ENCODE measurements around the gene PSMA7. TPM values are rescaled to one million over a fixed set of nuclear protein-coding genes. Genes with fewer than 3 reads are reported as not detected.

The PSMA7 gene
- polyA plus RNA-seq, 1 of the 3 experiments (the other 2 are of a cell fraction) = 801 TPM

- Histone ChIP-seq H4K20me1 (ENCODE audit: insufficient read depth) (peaks cover 81% of the 10 kb centered on the region), H2AFZ (ENCODE audit: low read depth) (no peak overlapping the region), H3K9ac (0 out of 2 replicates have a peak overlapping the region, but pooled peaks have one; percentile 91), H3K9me2 (no peaks in the 10 kb centered on the region), H3K27ac (ENCODE audit: low read depth in 2 of 2, low read length in 1 of 2) (no peak overlapping the region), H3K4me1 (ENCODE audit: control insufficient read depth in 1 of 2, insufficient read depth in 2 of 2, low read depth in 1 of 2, low read length in 1 of 2) (peaks cover 5 to 27% of the 10 kb centered on the region in 2 experiments; a peak in 3 of 4 replicates), H3K27me3 (ENCODE audit: insufficient read depth) (no peaks in the 10 kb centered on the region), H3K79me2 (ENCODE audit: insufficient read depth) (peaks cover 70% of the 10 kb centered on the region), H3K4me2 (peak overlapping the region; percentile 99), H3K36me3 (replicated peaks in 1 of 2; ENCODE audit: control insufficient read depth in 1 of 2, insufficient read depth in 2 of 2, low read length in 1 of 2) (peaks cover 43 to 44% of the 10 kb centered on the region in 2 experiments), H3K4me3 (ENCODE audit: low read depth in 2 of 2, low read length in 1 of 2) (peak overlapping the region; percentile 88 to 92; a peak in 3 of 4 replicates), H3K9me3 (no peaks in the 10 kb centered on the region), H3F3A (replicated peaks; ENCODE audit: insufficient read depth) (peaks cover 20% of the 10 kb centered on the region)
- ChIA-PET CTCF (interaction anchor here (0.9 to 11.1 kb wide), 6 partner anchors 10 to 137 kb away, joined by 3 to 130 read pairs (median 6); no protein-coding TSS in a partner anchor), POLR2A (interaction anchor here (1.4 to 2.4 kb wide), 2 partner anchors 75 to 120 kb away, joined by 3 to 8 read pairs; partner anchors contain the start of gene TAF4)
- no peak for TF ChIP-seq RFX5 (IDR thresholded peaks at IDR 0.05; ENCODE audit: low read length)
- TF ChIP-seq IRF3 (IDR thresholded peaks at IDR 0.05; ENCODE audit: low read depth, low read length) = no peak
- TF ChIP-seq GATA2 (CRISPR knock-in tag; IDR thresholded peaks at IDR 0.05) = no peak
- no peak for TF ChIP-seq NFIC (IDR thresholded peaks at IDR 0.05; ENCODE audit: borderline replicate concordance)
- no peak for TF ChIP-seq EP300 (IDR thresholded peaks at IDR 0.05; ENCODE audit: borderline replicate concordance in 1 of 2, low read depth in 1 of 2, low read length in 1 of 2)
- no peak for TF ChIP-seq SIN3A (IDR thresholded peaks at IDR 0.05; ENCODE audit: borderline replicate concordance, low read depth, low read length)
- TF ChIP-seq TAF1 (IDR thresholded peaks at IDR 0.05; ENCODE audit: borderline replicate concordance, low read depth, low read length) = no peak
- TF ChIP-seq FOSL2 (IDR thresholded peaks at IDR 0.05; ENCODE audit: borderline replicate concordance, low read depth) = no peak
- TF ChIP-seq, protein P1, sequence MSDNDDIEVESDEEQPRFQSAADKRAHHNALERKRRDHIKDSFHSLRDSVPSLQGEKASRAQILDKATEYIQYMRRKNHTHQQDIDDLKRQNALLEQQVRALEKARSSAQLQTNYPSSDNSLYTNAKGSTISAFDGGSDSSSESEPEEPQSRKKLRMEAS (IDR thresholded peaks at IDR 0.05; ENCODE audit: low read depth) = no peak
- TF ChIP-seq, protein P2, sequence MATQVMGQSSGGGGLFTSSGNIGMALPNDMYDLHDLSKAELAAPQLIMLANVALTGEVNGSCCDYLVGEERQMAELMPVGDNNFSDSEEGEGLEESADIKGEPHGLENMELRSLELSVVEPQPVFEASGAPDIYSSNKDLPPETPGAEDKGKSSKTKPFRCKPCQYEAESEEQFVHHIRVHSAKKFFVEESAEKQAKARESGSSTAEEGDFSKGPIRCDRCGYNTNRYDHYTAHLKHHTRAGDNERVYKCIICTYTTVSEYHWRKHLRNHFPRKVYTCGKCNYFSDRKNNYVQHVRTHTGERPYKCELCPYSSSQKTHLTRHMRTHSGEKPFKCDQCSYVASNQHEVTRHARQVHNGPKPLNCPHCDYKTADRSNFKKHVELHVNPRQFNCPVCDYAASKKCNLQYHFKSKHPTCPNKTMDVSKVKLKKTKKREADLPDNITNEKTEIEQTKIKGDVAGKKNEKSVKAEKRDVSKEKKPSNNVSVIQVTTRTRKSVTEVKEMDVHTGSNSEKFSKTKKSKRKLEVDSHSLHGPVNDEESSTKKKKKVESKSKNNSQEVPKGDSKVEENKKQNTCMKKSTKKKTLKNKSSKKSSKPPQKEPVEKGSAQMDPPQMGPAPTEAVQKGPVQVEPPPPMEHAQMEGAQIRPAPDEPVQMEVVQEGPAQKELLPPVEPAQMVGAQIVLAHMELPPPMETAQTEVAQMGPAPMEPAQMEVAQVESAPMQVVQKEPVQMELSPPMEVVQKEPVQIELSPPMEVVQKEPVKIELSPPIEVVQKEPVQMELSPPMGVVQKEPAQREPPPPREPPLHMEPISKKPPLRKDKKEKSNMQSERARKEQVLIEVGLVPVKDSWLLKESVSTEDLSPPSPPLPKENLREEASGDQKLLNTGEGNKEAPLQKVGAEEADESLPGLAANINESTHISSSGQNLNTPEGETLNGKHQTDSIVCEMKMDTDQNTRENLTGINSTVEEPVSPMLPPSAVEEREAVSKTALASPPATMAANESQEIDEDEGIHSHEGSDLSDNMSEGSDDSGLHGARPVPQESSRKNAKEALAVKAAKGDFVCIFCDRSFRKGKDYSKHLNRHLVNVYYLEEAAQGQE (IDR thresholded peaks at IDR 0.05; ENCODE audit: low read depth, low read length) = no peak
- TF ChIP-seq, protein P3, sequence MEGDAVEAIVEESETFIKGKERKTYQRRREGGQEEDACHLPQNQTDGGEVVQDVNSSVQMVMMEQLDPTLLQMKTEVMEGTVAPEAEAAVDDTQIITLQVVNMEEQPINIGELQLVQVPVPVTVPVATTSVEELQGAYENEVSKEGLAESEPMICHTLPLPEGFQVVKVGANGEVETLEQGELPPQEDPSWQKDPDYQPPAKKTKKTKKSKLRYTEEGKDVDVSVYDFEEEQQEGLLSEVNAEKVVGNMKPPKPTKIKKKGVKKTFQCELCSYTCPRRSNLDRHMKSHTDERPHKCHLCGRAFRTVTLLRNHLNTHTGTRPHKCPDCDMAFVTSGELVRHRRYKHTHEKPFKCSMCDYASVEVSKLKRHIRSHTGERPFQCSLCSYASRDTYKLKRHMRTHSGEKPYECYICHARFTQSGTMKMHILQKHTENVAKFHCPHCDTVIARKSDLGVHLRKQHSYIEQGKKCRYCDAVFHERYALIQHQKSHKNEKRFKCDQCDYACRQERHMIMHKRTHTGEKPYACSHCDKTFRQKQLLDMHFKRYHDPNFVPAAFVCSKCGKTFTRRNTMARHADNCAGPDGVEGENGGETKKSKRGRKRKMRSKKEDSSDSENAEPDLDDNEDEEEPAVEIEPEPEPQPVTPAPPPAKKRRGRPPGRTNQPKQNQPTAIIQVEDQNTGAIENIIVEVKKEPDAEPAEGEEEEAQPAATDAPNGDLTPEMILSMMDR (IDR thresholded peaks at IDR 0.05) = no peak
- TF ChIP-seq PBX3 (IDR thresholded peaks at IDR 0.05) = no peak
- no peak for TF ChIP-seq TCF12 (IDR thresholded peaks at IDR 0.05)
- TF ChIP-seq RAD21 (IDR thresholded peaks at IDR 0.05; ENCODE audit: low read length) = no peak
- no peak for TF ChIP-seq JUND (IDR thresholded peaks at IDR 0.05)
- TF ChIP-seq MXI1 (IDR thresholded peaks at IDR 0.05; ENCODE audit: low read depth, low read length) = no peak
- TF ChIP-seq, protein P4, sequence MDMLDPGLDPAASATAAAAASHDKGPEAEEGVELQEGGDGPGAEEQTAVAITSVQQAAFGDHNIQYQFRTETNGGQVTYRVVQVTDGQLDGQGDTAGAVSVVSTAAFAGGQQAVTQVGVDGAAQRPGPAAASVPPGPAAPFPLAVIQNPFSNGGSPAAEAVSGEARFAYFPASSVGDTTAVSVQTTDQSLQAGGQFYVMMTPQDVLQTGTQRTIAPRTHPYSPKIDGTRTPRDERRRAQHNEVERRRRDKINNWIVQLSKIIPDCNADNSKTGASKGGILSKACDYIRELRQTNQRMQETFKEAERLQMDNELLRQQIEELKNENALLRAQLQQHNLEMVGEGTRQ (IDR thresholded peaks at IDR 0.05; ENCODE audit: borderline replicate concordance, low read depth, low read length) = no peak
- no peak for TF ChIP-seq YY1 (IDR thresholded peaks at IDR 0.05; ENCODE audit: low read depth)
- DNase-seq = no peak
- WGBS (ENCODE audit: low lambda C conversion rate) = 90% methylated on average over 5 of the region's 7 CpGs
These were observed 2.2 kb downstream of the PSMA7 start for GRCh38 chr20:62141043-62141396.
